Tibial nerve (tissue), 4 donors: Measurements from ENCODE around the gene PRR22. TPM values are rescaled to one million over a fixed set of nuclear protein-coding genes. Genes with fewer than 3 reads are reported as not detected.
"Not testable (repeated sequence)": the region's sequence is repeated elsewhere in the genome, so short reads cannot be mapped to it uniquely, and the experiment has no call there.

Experiments used
- DNase-seq, 2 donors: peaks; one replicate each; pipeline ENCODE4 v3.0.0-alpha.2; 2019; ENCODE audit warnings: low spot score in 2 of 2
- H3K27ac ChIP-seq, 4 donors: fragments of 200-600 bp; sonication (generic) in 3 of 4; one replicate each; pipeline ENCODE4 v1.5.1; 2017 to 2019; ENCODE audit warnings: mild to moderate bottlenecking in 1 of 4
- H3K27me3 ChIP-seq, 2 donors: fragments of 200-600 bp; sonication (generic) in 1 of 2; one replicate each; pipeline versions ENCODE4 v1.5.1 to v1.6.0; 2017 to 2019
- H3K36me3 ChIP-seq, 3 donors: fragments of 200-600 bp; sonication (generic); one replicate each; pipeline ENCODE4 v1.5.1; 2018 to 2019
- H3K4me1 ChIP-seq, 4 donors: fragments of 200-600 bp; sonication (generic) in 3 of 4; one replicate each; pipeline ENCODE4 v1.5.1; 2017 to 2019
- H3K4me3 ChIP-seq, 4 donors: fragments of 200-600 bp; sonication (generic) in 3 of 4; one replicate each; pipeline ENCODE4 v1.5.1; 2017 to 2019; ENCODE audit warnings: mild to moderate bottlenecking in 1 of 4, moderate library complexity in 1 of 4
- H3K9me3 ChIP-seq, 4 donors: fragments of 200-600 bp; sonication (generic) in 3 of 4; one replicate each; pipeline ENCODE4 v1.5.1; 2017 to 2019
- CTCF ChIP-seq, 5 experiments: fragments of 200-600 bp in 3 of 5; fragments of 450-650 bp in 2 of 5; sonication (generic) in 3 of 5; IDR thresholded peaks; one replicate each; pipeline ENCODE4 v1.5.1; 2016 to 2019; ENCODE audit warnings: antibody characterized with exemption in 5 of 5, mild to moderate bottlenecking in 3 of 5, moderate library complexity in 2 of 5
- EP300 ChIP-seq, 2 donors: sonication (generic); formaldehyde crosslinking; IDR thresholded peaks; one replicate each; pipeline ENCODE4 v1.6.1; 2017; ENCODE audit warnings: antibody characterized with exemption in 2 of 2, mild to moderate bottlenecking in 1 of 2
- POLR2A ChIP-seq, 2 donors: fragments of 450-650 bp; IDR thresholded peaks; one replicate each; pipeline ENCODE4 v1.6.1; 2017; ENCODE audit warnings: antibody characterized with exemption in 2 of 2, mild to moderate bottlenecking in 2 of 2, moderate library complexity in 2 of 2
- WGBS, 2 donors: methylation state at CpG; one replicate each; pipeline ENCODE4 v1.1.5; 2018; 5-methylcytosine and 5-hydroxymethylcytosine counted together
- total RNA-seq, 4 donors: library from RNA; depleted of rRNA; stranded (reverse); fragments of >200 nt; gene quantifications; one replicate each; pipeline ENCODE4 v1.1.0, GENCODE V29; 2016

Gene PRR22
- total RNA-seq, 4 donors from 2014 or later = 0.66 to 6.3 (median 2.3) TPM

DNA sequence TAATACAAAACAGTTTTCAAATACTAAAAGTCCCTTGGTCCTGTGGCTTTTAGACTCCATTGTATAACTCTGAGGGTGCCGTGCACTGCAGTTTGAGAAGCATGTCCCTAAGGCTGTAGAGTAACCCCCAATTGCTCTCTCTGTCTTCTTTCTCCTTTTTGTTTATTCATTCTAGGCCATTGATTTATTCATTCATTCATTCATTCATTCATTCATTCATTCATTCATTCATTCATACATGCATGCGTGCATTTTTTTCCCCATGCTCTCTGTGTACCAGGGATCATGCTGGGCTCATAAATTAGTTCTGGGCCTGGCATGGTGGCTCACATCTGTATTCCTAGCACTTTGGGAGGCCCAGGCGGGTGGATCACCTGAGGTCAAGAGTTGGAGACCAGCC, 19.3 kb downstream of the PRR22 start:
- TF ChIP-seq CTCF (IDR thresholded peaks at IDR 0.05) (no peak), POLR2A (IDR thresholded peaks at IDR 0.05) (no peak), EP300 (IDR thresholded peaks at IDR 0.05) (no peak)
- no peaks in the 10 kb centered on the region for H3K36me3 ChIP-seq
- 87 to 92% methylated on average over 3 of the region's 3 CpGs for WGBS, 2 donors

GRCh38 chr19:5762608-5763217, 21.8 kb downstream of the PRR22 start:
- no peaks in the 10 kb centered on the region for H3K9me3 ChIP-seq
- H3K36me3 ChIP-seq = no peaks in the 10 kb centered on the region

More for the DNA sequence above, 19.3 kb downstream of the PRR22 start:
- H3K4me1 ChIP-seq = no peaks in the 10 kb centered on the region
- no peak overlapping the region for H3K27ac ChIP-seq
- DNase-seq = no peak
- no peak overlapping the region for H3K4me3 ChIP-seq
- no peaks in the 10 kb centered on the region for H3K9me3 ChIP-seq
- H3K27me3 ChIP-seq = no peaks in the 10 kb centered on the region

DNA sequence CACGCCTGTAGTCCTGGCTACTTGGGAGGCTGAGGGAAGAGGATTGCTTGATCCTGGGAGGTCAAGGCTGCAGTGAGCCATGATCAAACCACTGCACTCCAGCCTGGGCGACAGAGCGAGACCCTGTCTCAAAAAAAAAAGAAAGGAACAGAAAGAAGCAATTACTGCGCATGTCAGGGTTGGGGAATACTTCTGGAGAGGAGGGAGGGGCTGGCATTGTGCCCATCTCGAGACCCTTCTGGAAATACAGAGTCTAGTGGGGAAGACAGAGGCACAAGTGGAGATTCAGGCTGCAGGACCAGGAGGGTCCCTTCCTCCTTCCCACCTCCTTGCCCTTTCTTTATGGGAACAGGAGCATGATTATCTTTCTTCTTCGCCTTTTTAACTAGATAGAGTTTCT, 30.8 kb downstream of the PRR22 start:
- Histone ChIP-seq H3K4me1 (no peaks in the 10 kb centered on the region), H3K4me3 (no peak overlapping the region)
- 66 to 77% methylated on average over 6 of the region's 6 CpGs for WGBS, 2 donors

More at GRCh38 chr19:5762608-5763217, 21.8 kb downstream of the PRR22 start:
- TF ChIP-seq CTCF (IDR thresholded peaks at IDR 0.05) = no peak
- no peak for TF ChIP-seq EP300 (IDR thresholded peaks at IDR 0.05)
- no peak for TF ChIP-seq POLR2A (IDR thresholded peaks at IDR 0.05)
- H3K4me3 ChIP-seq = no peak overlapping the region
- no peaks in the 10 kb centered on the region for H3K4me1 ChIP-seq
- no peak for DNase-seq
- 85 to 88% methylated on average over 5 of the region's 5 CpGs for WGBS, 2 donors
- H3K27ac ChIP-seq = no peak overlapping the region
- no peaks in the 10 kb centered on the region for H3K27me3 ChIP-seq

DNA sequence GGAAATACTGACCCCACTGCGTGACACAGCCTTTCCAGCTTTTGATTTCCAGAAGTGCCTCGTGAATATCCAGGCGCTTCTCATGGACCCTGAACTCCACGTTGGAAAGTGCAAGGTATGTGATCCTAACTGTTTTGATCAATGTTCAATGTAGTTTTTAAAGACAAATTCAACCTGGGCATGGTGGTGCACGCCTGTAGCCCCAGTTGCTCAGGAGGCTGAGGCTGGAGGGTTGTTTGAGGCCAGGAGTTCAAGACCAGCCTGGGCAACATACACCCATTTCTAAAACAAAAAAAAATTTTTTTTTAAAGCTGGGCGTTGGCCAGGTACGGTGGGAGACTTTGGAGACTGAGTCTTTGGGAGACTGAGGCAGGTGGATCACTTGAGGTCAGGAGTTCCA, 32.8 kb downstream of the PRR22 start:
- Histone ChIP-seq H3K4me1 (no peaks in the 10 kb centered on the region), H3K4me3 (no peak overlapping the region), H3K36me3 (no peaks in the 10 kb centered on the region), H3K27ac (no peak overlapping the region), H3K27me3 (no peaks in the 10 kb centered on the region), H3K9me3 (no peaks in the 10 kb centered on the region)
- TF ChIP-seq POLR2A (IDR thresholded peaks at IDR 0.05) (no peak), CTCF (IDR thresholded peaks at IDR 0.05) (no peak), EP300 (IDR thresholded peaks at IDR 0.05) (no peak)
- no peak for DNase-seq
- 77 to 82% methylated on average over 7 of the region's 7 CpGs for WGBS, 2 donors

More for the DNA sequence above, 30.8 kb downstream of the PRR22 start:
- DNase-seq = no peak
- H3K27ac ChIP-seq = no peak overlapping the region
- no peaks in the 10 kb centered on the region for H3K9me3 ChIP-seq
- H3K36me3 ChIP-seq = no peaks in the 10 kb centered on the region
- H3K27me3 ChIP-seq = no peaks in the 10 kb centered on the region
- TF ChIP-seq CTCF (IDR thresholded peaks at IDR 0.05) (no peak), POLR2A (IDR thresholded peaks at IDR 0.05) (no peak)

DNA sequence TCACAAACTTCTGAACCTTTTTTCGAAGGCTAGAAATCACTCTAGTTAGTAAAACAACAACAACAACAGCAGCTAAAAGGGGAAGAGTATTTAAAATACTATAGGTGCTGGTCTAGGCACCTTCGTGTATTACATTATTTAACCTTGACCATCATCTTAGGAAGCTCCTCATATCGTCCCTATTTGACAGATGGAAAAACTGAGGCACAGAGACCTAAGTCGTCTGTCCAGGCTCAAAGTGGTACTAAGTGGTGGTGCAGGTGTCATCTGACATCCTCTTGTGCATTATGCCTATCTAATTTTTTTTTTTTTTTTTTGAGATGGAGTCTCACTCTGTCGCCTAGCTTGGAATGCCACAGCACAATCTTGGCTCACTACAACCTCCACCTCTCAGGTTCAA, 35.0 kb downstream of the PRR22 start:
- no peak overlapping the region for H3K4me3 ChIP-seq
- H3K27me3 ChIP-seq = no peaks in the 10 kb centered on the region
- no peaks in the 10 kb centered on the region for H3K36me3 ChIP-seq
- no peak for DNase-seq
- H3K4me1 ChIP-seq = no peaks in the 10 kb centered on the region
- H3K27ac ChIP-seq = no peak overlapping the region
- 85 to 87% methylated on average over 5 of the region's 5 CpGs for WGBS, 2 donors
- no peaks in the 10 kb centered on the region for H3K9me3 ChIP-seq
- TF ChIP-seq POLR2A (IDR thresholded peaks at IDR 0.05) (no peak), CTCF (IDR thresholded peaks at IDR 0.05) (no peak), EP300 (IDR thresholded peaks at IDR 0.05) (no peak)

- H3K4me3 ChIP-seq, DNase-seq, H3K9me3 ChIP-seq, H3K36me3 ChIP-seq, H3K4me1 ChIP-seq, H3K27me3 ChIP-seq, H3K27ac ChIP-seq: not testable (repeated sequence)
- 26 to 40% methylated on average over 6 of the region's 6 CpGs for WGBS, 2 donors
Measured at GRCh38 chr19:5748920-5749319, 35.6 kb downstream of the PRR22 start.

- not testable (repeated sequence) for DNase-seq, H3K27me3 ChIP-seq, H3K36me3 ChIP-seq, H3K9me3 ChIP-seq, H3K4me1 ChIP-seq, H3K4me3 ChIP-seq, H3K27ac ChIP-seq
- WGBS, 2 donors = 85 to 92% methylated on average over 9 to 10 of the region's 10 CpGs
Measured at GRCh38 chr19:5744999-5745398, 39.5 kb downstream of the PRR22 start.
